DND-41 (cell line): Measurements from ENCODE around the gene NPFFR1.

Source experiments
- ATAC-seq: fragments of 200-7000 bp; cut with Tn5 transposase; 3 replicates; pipeline ENCODE4 v1.9.1; 2021; ENCODE audit warnings: low read depth; ENCODE audit not compliant: insufficient read depth
- DNase-seq: peaks from one replicate; pipeline ENCODE4 v3.0.0-alpha.2; 2020
- H2AFZ ChIP-seq: 2 replicates; pipeline ENCODE4 v1.6.0; 2012; ENCODE audit warnings: low read depth, low read length
- H3K27ac ChIP-seq: 2 replicates; pipeline ENCODE4 v1.5.1; 2012; ENCODE audit warnings: low read length, inconsistent platforms
- H3K27me3 ChIP-seq: fragments of 200-600 bp; sonication (generic); 2 replicates; pipeline ENCODE4 v1.6.0; 2012; ENCODE audit warnings: low read length, mild to moderate bottlenecking, inconsistent platforms; ENCODE audit not compliant: insufficient read depth, poor library complexity
- H3K36me3 ChIP-seq: 2 replicates; pipeline ENCODE4 v1.5.1; 2012; ENCODE audit warnings: low read length, inconsistent platforms; ENCODE audit not compliant: insufficient read depth
- H3K4me1 ChIP-seq: 2 replicates; pipeline ENCODE4 v1.5.1; 2012; ENCODE audit warnings: mild to moderate bottlenecking, low read length; ENCODE audit not compliant: insufficient read depth
- H3K4me2 ChIP-seq: 2 replicates; pipeline ENCODE4 v1.6.0; 2012; ENCODE audit warnings: mild to moderate bottlenecking, moderate library complexity, low read length, inconsistent platforms; ENCODE audit not compliant: insufficient read depth
- H3K4me3 ChIP-seq, 2 experiments: fragments of 200-600 bp in 1 of 2; shearing (Covaris generic) in 1 of 2; 2 replicates each; pipeline ENCODE4 v1.5.1; 2012 to 2016; ENCODE audit warnings: inconsistent platforms in 2 of 2, low read length in 2 of 2, mild to moderate bottlenecking in 2 of 2, low read depth in 1 of 2, moderate library complexity in 1 of 2
- H3K79me2 ChIP-seq: 2 replicates; pipeline ENCODE4 v1.6.0; 2012; ENCODE audit warnings: low read length, inconsistent platforms; ENCODE audit not compliant: insufficient read depth
- H3K9ac ChIP-seq: 2 replicates; pipeline ENCODE4 v1.6.0; 2012; ENCODE audit warnings: low read depth, mild to moderate bottlenecking, inconsistent platforms, low read length, moderate library complexity
- H3K9me3 ChIP-seq: 2 replicates; pipeline ENCODE4 v1.5.1; 2012; ENCODE audit warnings: low read length, moderate library complexity, mild to moderate bottlenecking, inconsistent platforms; ENCODE audit not compliant: insufficient read depth, severe bottlenecking
- H4K20me1 ChIP-seq: 2 replicates; pipeline ENCODE4 v1.6.0; 2012; ENCODE audit warnings: low read length; ENCODE audit not compliant: insufficient read depth
- CTCF ChIP-seq: IDR thresholded peaks from 2 replicates; pipeline ENCODE4 v1.5.1; 2012; ENCODE audit warnings: borderline replicate concordance, low read length, moderate library complexity, mild to moderate bottlenecking; ENCODE audit not compliant: poor library complexity, severe bottlenecking; ENCODE audit errors: extremely low read depth
- EZH2 ChIP-seq: IDR thresholded peaks from 3 replicates; pipeline ENCODE4 v1.6.1; 2012; ENCODE audit warnings: borderline replicate concordance, low read depth, mild to moderate bottlenecking, moderate library complexity, low read length, inconsistent platforms; ENCODE audit not compliant: severe bottlenecking

Gene NPFFR1

GRCh38 chr10:70320751-70321150, 36.9 kb upstream of the NPFFR1 start:
- H3K9ac ChIP-seq, result no peak overlapping the region
- no peaks in the 10 kb centered on the region for H3K79me2 ChIP-seq
- no peak overlapping the region for H3K4me3 ChIP-seq
- DNase-seq (no peak), ATAC-seq (no peak)
- no peaks in the 10 kb centered on the region for H3K4me1 ChIP-seq
- H3K27me3 ChIP-seq, result no peaks in the 10 kb centered on the region
- no peak overlapping the region for H3K4me2 ChIP-seq
- H3K9me3 ChIP-seq, result no peaks in the 10 kb centered on the region
- TF ChIP-seq EZH2 (no peak), CTCF (no peak)
- H3K36me3 ChIP-seq, result peaks cover 60% of the 10 kb centered on the region
- H3K27ac ChIP-seq, result no peak overlapping the region
- H4K20me1 ChIP-seq, result peaks cover 35% of the 10 kb centered on the region
- no peak overlapping the region for H2AFZ ChIP-seq

GRCh38 chr10:70319824-70320223, 36.0 kb upstream of the NPFFR1 start:
- H3K9me3 ChIP-seq, result no peaks in the 10 kb centered on the region
- TF ChIP-seq CTCF (no peak), EZH2 (no peak)
- H2AFZ ChIP-seq, result no peak overlapping the region
- peaks cover 27% of the 10 kb centered on the region for H4K20me1 ChIP-seq
- no peaks in the 10 kb centered on the region for H3K79me2 ChIP-seq
- H3K9ac ChIP-seq, result no peak overlapping the region
- H3K36me3 ChIP-seq, result peaks cover 66% of the 10 kb centered on the region
- no peaks in the 10 kb centered on the region for H3K27me3 ChIP-seq
- H3K27ac ChIP-seq, result no peak overlapping the region
- no peak overlapping the region for H3K4me2 ChIP-seq
- H3K4me3 ChIP-seq, result no peak overlapping the region
- DNase-seq, result no peak
- no peak for ATAC-seq
- no peaks in the 10 kb centered on the region for H3K4me1 ChIP-seq

- Histone ChIP-seq H4K20me1 (peaks cover 21% of the 10 kb centered on the region), H3K27ac (no peak overlapping the region), H3K36me3 (peaks cover 64% of the 10 kb centered on the region), H3K27me3 (no peaks in the 10 kb centered on the region), H3K4me3 (no peak overlapping the region), H3K9me3 (no peaks in the 10 kb centered on the region), H3K9ac (no peak overlapping the region), H3K4me1 (no peaks in the 10 kb centered on the region), H3K4me2 (no peak overlapping the region), H2AFZ (no peak overlapping the region), H3K79me2 (no peaks in the 10 kb centered on the region)
- TF ChIP-seq CTCF, result no peak
- no peak for TF ChIP-seq EZH2
- DNase-seq, result no peak
- no peak for ATAC-seq
These were observed 35.4 kb upstream of the NPFFR1 start for GRCh38 chr10:70319183-70319582.

GRCh38 chr10:70317943-70318318, 34.1 kb upstream of the NPFFR1 start:
- H3K27ac ChIP-seq, result no peak overlapping the region
- H3K4me1 ChIP-seq, result no peaks in the 10 kb centered on the region
- TF ChIP-seq EZH2 (no peak), CTCF (no peak)
- H4K20me1 ChIP-seq, result peaks cover 16% of the 10 kb centered on the region
- H3K4me2 ChIP-seq, result no peak overlapping the region
- H2AFZ ChIP-seq, result no peak overlapping the region
- no peak overlapping the region for H3K4me3 ChIP-seq
- no peak for ATAC-seq
- DNase-seq, result no peak
- H3K9ac ChIP-seq, result no peak overlapping the region
- no peaks in the 10 kb centered on the region for H3K27me3 ChIP-seq
- peaks cover 52% of the 10 kb centered on the region for H3K36me3 ChIP-seq
- H3K9me3 ChIP-seq, result no peaks in the 10 kb centered on the region
- no peaks in the 10 kb centered on the region for H3K79me2 ChIP-seq
